Pons (tissue), 1 donor: Measurements from ENCODE around the gene DNAH9.

Experiments
- DNase-seq: peaks from one replicate; pipeline ENCODE4 v3.0.0-alpha.2; 2016; ENCODE audit warnings: low spot score

The DNAH9 gene

GRCh38 chr17:11598274-11599221 lies at the start of gene DNAH9:
TSS of gene DNAH9 (plus strand) at chr17:11598470. CDS start at chr17:11598499, 29 bp downstream.
- peak; percentile 92 for DNase-seq

- no peak for DNase-seq
These were observed 47.8 kb upstream of the DNAH9 start for GRCh38 chr17:11550431-11550830.

GRCh38 chr17:11551442-11551841 lies 46.8 kb upstream of the DNAH9 start:
- no peak for DNase-seq

- no peak for DNase-seq
These were observed 45.1 kb upstream of the DNAH9 start for GRCh38 chr17:11553135-11553534.

GRCh38 chr17:11554042-11554441 lies 44.2 kb upstream of the DNAH9 start:
- DNase-seq, result no peak

- no peak for DNase-seq
These were observed 43.7 kb upstream of the DNAH9 start for GRCh38 chr17:11554542-11554941.

GRCh38 chr17:11555530-11555929 lies 42.7 kb upstream of the DNAH9 start:
- no peak for DNase-seq

- DNase-seq, result no peak
These were observed 40.4 kb upstream of the DNAH9 start for GRCh38 chr17:11557727-11558452.

- DNase-seq, result no peak
These were observed 39.5 kb upstream of the DNAH9 start for GRCh38 chr17:11558681-11559234.

- DNase-seq, result no peak
These were observed 38.7 kb upstream of the DNAH9 start for GRCh38 chr17:11559601-11560000.

GRCh38 chr17:11561281-11561680 lies 37.0 kb upstream of the DNAH9 start:
- no peak for DNase-seq

GRCh38 chr17:11561702-11562101 lies 36.6 kb upstream of the DNAH9 start:
- no peak for DNase-seq

GRCh38 chr17:11564589-11565380 lies 33.5 kb upstream of the DNAH9 start:
- DNase-seq, result peak; percentile 49

- no peak for DNase-seq
These were observed 32.7 kb upstream of the DNAH9 start for GRCh38 chr17:11565591-11565990.

GRCh38 chr17:11578998-11579397 lies 19.3 kb upstream of the DNAH9 start:
- DNase-seq, result no peak

GRCh38 chr17:11580677-11581076 lies 17.6 kb upstream of the DNAH9 start:
- DNase-seq, result no peak

- DNase-seq, result no peak
These were observed 16.1 kb upstream of the DNAH9 start for GRCh38 chr17:11582217-11582616.

- no peak for DNase-seq
These were observed 14.8 kb upstream of the DNAH9 start for GRCh38 chr17:11583306-11583992.

GRCh38 chr17:11589716-11590115 lies 8.6 kb upstream of the DNAH9 start:
- no peak for DNase-seq

- DNase-seq, result no peak
These were observed 3.4 kb downstream of the DNAH9 start for GRCh38 chr17:11601661-11602060.

GRCh38 chr17:11608396-11608795 lies 10.1 kb downstream of the DNAH9 start:
- DNase-seq, result peak; percentile 6
